ENCODE measurements around the gene RPRD2.
"Not testable (repeated sequence)": the region's sequence is repeated elsewhere in the genome, so short reads cannot be mapped to it uniquely, and the experiment has no call there.

Gene RPRD2

DNA sequence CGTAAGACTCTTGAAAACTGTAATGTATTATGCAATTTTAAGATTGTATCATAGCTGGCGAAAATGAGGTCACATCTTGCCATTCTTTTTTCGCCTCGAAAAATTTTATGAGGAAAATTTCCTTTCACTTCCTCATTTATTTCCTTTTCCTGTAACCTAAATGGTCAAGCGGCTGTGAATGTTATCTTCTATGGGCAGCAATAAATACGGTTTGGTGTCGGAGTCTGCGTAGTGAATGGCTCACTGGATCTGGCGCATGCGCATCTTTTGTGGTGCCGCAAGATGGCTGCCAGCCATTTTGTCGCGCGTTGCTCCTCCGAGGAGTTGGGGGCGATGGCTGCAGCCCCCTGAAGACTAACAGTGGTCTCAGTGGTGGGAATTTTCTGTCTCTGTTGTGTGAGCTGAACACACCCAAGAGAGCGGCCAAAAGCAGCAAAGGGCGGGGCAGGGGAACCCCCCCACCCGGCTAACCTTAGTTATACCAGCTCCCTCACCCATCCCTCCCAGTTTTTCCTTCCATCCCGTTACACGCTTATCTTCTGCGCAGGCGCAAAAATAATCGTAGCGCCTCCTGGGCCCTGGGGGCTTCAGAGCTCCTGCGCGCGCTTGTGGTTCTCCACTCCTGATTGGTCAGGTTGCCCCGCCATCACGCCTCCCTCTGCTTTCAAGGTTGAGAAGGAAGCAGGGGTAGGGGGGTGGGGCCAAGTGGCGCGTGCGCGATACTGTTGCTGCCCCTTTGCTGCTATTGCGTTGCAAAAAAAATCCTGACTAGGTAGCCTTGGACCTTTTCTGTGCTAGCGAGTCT is at the start of gene RPRD2:
Gene RPRD2, plus strand, starts transcription at position 722 of the 805 bp plus-strand sequence. CDS start 568 bp downstream, outside the sequence.
- DNase-seq (ENCODE audit: low read depth) = peak; percentile 95

DNA sequence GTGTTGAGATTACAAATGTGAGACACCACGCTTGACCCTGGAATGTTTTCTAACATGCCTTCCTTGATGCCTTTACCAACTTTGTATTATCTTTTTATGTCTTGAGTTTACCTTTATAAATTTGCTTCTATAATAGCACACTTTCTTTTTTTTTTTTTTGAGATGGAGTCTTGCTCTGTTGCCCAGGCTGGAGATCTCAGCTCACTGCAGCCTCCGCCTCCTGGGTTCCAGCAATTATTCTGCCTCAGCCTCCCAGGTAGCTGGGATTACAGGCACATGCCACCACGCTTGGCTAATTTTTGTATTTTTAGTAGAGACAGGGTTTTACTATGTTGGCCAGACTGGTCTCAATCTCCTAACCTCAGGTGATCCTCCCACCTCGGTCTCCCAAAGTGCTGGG is 49.3 kb upstream of the RPRD2 start:
- DNase-seq (ENCODE audit: low read depth) = not testable (repeated sequence)

- DNase-seq (ENCODE audit: low read depth) = no peak
These were observed 43.3 kb upstream of the RPRD2 start for GRCh38 chr1:150320667-150320978.

DNA sequence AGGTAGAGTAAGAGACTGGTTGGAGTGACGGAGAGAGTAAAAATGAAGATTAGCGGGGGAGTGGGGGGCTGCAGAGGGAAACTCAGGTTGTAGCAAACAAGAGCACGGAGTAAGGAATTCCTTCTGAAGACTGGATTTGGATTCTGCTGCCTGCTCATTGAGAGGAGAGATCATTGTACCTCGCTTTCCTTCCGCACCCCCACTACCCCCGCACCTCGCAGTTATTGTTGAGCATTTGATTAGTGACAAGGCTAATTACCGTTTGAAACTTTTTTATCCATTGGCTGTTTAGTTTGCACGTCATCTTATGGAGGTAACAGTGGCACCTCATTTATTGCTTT is 42.2 kb upstream of the RPRD2 start:
- no peak for DNase-seq (ENCODE audit: low read depth)

- no peak for DNase-seq (ENCODE audit: low read depth)
These were observed 41.6 kb upstream of the RPRD2 start for GRCh38 chr1:150322310-150322709.

DNA sequence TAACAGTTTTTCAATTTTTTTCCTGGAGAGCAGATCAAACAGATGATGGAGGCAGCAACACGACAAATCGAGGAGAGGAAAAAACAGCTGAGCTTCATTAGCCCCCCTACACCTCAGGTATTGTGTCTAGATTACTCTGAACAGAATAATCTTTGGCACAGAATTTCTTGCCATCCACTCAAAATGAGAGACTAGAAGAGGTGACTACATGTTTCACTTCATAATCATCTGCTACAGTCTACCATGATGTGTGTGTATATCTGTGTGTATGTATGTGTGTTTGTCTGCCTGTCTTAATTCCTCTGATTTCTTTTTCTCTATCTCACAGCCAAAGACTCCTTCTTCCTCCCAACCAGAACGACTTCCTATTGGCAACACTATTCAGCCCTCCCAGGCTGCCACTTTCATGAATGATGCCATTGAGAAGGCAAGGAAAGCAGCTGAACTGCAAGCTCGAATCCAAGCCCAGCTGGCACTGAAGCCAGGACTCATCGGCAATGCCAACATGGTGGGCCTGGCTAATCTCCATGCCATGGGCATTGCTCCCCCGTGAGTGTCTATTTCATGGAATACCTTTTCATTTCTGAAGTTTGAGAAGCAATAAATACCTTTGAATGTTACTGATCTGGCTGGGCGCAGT is 31.2 kb upstream of the RPRD2 start:
- no peak for DNase-seq (ENCODE audit: low read depth)

DNA sequence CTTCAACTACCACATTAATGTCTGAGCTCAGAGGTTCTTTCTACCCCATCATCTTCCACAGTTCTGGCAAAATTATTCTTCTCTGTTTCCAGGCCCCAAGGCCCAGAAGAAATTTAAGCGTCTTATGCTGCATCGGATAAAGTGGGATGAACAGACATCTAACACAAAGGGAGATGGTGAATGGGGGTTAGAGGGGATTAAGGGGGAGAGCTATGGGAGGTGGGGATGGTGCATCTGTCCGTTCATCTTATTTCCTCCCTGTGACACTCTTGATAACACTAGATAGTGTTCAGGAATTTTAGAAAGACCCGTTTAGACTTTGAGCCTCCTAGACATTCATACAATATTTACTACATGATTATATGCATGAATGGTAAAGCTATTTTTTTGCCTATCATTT is 17.6 kb upstream of the RPRD2 start:
- DNase-seq (ENCODE audit: low read depth) = no peak

- no peak for DNase-seq (ENCODE audit: low read depth)
These were observed 11.1 kb upstream of the RPRD2 start for GRCh38 chr1:150352866-150353265.

- no peak for DNase-seq (ENCODE audit: low read depth)
These were observed 1.1 kb upstream of the RPRD2 start for GRCh38 chr1:150362721-150363425.

DNA sequence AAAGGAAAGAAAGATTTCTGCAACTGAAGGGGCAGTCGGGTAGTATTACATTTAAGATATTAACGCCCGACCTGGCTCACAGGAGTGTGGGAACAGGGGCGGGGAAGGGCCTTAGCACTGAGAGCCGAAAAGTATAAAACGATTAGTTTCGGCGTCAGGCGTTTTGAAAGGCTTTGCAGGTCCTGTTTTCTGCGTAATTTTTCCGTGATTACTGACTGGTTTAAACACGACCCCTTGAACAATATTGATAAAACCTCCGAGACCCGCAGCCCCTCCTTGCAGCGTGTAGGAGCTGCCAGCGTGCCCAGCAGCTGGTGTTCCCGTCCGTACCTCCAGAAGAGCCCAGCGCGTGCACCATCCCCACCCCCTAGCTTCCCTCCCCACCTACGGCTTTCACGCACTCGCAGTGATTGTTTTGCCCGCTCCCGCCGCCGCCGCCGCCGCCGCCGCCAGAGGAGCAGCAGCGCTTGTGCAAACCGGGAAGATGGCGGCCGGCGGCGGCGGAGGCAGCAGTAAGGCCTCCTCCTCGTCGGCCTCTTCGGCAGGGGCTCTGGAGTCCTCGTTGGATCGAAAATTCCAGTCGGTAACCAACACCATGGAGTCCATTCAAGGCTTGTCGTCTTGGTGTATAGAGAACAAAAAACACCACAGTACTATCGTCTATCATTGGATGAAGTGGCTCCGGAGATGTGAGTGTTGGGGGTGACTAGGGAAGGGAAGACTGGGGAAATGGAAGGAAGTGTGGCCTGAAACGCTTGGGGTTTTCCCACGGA is 470 bp downstream of the RPRD2 start:
- peak; percentile 59 for DNase-seq (ENCODE audit: low read depth)

DNA sequence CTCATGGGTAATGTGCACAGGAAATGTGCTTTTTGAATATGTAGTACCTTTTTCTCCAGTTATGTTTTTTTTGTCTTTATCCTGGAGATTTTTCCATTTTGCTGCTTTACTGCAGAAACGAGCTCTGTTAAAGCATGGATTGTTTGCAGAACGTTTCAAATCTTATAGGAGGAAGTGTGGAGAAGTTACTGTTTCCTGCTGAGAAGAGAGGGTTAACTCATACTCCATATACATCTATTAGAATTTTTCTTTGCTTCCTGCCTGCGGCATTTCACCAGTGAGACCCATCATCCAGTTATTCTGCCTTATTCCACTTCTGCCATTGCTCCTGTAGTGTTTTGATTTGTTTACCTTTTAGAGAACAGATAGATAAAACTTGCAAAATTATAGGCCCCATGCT is 2.0 kb downstream of the RPRD2 start:
- no peak for DNase-seq (ENCODE audit: low read depth)

DNA sequence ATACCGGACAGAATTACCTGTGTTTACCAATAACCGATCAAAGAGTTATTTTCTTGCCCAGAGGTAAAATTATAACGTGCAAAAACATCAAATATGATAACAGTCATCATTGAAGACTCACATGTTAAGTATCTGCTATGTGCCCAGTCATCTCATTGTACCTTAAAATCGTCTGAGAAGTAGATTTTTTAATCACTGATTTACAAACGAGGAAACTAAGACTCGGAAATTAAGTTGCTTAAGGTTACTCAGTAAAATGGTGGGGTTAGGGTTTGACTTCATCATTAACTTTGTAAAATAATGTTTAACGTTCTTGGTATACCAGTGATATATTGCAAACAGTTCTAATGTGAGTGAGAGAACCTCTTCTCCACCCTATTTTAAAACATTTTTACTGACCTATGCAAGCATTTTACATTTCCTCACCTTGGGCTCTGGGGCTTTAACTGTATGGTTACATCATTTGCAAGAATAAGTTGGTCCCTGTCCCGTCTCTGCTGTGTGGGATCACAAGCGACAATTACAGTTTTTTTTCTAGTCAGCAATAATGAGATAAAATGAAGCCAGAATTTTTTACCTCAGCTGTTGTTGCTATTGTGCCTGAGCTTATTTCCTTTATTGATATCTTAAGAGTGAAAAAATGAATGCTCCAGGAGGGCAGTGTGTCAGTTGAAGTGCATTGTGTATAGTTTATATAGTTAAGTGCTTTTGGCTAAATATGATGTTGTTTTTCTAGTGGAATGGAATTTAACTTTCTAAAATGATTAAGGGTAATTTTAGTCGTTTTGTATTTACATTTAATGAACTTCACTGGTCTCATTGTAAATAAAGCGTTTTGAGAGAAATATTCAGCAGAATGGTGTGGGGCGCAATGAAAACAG is 2.7 kb downstream of the RPRD2 start:
- DNase-seq (ENCODE audit: low read depth) = no peak

GRCh38 chr1:150371110-150371509 is 7.2 kb downstream of the RPRD2 start:
- DNase-seq (ENCODE audit: low read depth) = no peak

DNA sequence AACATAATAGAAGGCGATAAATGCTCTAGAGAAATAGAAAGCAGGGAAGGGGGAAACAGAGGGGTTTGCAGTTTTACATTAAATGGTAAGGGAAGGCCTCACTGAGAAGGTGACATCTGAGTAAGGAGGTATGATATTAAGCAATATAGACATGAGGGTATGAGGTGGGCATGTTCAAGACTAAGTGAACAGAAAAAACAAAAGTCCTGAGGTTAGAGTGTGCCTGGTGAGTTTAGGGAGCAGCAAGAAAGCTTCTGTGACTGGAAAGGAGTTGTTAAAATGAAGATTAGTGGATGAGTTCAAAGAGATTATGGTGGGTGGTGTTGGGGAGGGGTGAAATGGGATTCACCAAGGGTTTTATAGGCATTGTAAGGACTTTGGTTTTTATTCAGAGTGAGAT is 8.6 kb downstream of the RPRD2 start:
- DNase-seq (ENCODE audit: low read depth) = no peak

DNA sequence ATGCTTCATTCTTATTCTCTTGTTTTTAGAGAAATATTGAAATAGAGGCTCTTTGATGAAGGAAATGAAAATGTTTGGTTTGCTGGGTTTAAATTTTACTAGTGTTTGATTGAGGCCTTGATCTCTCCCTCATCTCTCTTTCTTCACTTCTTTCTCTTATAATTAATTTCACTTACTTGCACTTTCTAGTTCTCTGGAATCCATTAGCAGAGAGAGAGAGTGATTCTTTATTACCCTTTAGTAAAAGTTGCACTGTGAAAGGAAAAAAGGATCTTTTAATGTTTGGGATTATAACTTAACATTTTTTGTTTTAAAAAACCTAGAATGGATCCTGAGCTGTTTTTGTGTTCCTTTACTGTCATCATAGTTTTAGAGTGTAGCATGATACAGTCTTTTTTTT is 12.2 kb downstream of the RPRD2 start:
- DNase-seq (ENCODE audit: low read depth) = no peak

- no peak for DNase-seq (ENCODE audit: low read depth)
These were observed 19.8 kb downstream of the RPRD2 start for GRCh38 chr1:150383631-150384324.

DNA sequence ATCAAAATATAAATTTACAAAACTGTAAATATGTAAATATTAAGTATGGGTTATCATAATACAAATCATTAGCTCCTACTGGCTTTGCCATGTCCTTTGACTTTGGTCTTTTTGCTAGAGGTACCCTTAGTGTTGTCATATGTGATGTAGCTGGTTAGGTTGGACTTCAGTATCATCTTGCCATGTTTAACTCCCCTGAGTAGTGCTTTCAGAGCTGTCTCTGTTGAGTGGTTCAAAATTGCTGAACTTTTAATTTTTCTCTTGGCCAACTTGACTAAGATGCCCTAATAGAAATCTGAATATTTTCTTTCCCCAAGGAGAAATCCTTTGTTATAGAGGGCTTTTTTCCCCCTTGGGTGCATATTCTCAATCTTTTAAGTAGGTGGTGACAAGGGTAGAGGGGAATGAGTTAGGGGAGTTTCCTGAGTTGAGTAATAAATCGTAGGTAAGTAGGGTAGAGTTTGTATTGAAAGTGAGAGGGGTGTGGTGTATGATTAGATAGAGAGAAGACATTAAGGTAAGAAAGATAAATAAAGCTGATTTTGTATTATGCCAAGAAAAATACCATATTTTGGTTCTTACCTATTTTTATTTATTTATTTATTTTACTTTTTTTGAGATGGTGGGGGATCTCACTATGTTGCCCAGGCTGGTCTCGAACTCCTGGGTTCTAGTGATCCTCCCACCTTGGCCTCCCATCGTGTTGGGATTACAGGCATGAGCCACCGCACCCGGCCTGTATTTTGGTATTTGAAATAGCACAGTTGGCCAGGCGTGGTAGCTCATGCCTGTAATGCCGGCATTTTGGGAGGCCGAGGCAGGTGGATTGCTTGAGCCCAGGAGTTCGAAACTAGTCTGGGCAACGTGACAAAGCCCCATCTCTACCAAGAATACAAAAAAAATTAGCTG is 21.8 kb downstream of the RPRD2 start:
- no peak for DNase-seq (ENCODE audit: low read depth)

- DNase-seq (ENCODE audit: low read depth) = no peak
These were observed 22.6 kb downstream of the RPRD2 start for GRCh38 chr1:150386592-150386991.

DNA sequence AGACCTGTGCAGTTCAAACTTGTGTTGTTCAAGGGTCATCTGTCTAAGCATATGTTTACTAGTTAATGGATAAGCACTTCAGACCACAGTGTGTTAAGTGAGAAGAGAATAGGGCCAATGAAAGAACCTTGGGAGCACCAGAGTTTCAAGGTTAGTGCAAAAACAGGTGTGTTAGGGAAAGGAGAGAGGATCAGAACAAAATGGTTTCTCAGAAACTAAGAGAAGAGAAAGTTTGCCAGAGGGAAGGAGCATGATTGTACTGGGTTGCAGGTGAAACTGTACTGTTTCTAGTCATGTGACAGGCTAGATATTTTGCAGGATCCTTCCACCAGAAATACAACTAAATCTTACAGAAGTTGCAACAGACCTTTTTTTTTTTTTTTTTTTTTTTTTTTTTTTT is 23.3 kb downstream of the RPRD2 start:
- DNase-seq (ENCODE audit: low read depth) = no peak

DNA sequence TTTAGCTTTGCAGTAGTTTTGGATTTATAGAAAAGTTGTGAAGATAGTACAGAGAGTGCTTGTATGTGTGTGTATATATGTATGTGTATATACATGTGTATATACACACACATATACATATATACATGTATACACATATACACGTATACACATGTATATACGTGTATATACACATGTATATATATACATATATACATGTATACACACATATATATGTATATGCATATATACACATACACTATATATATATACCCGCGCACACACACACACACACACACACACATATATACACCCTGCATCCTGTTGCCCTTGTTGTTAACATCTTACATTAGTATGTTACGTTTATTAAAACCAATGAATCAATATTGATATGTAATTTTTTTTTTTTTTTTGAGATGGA is 24.3 kb downstream of the RPRD2 start:
- no peak for DNase-seq (ENCODE audit: low read depth)

Data from stimulated activated CD8-positive, alpha-beta memory T cell treated with anti-CD3 and anti-CD28 coated beads, Interleukin-12 subunit alpha, Interleukin-12 subunit beta, amount 100 ng/mL, for 4 hours (primary cell).